RCC 7860 (cell line): ENCODE results near the gene USF2.

Experiments used
- DNase-seq: peaks from one replicate; pipeline ENCODE4 v3.0.0-alpha.2; 2015; ENCODE audit warnings: low spot score
- FAIRE-seq: peaks from 2 replicates; lab custom pipeline; 2012; peaks lifted over from hg19 to GRCh38; lab: Jason Lieb, UNC

USF2 gene

GRCh38 chr19:35265126-35265899 lies 3.4 kb upstream of the USF2 start:
- no peak for DNase-seq

GRCh38 chr19:35265900-35266519 lies 2.8 kb upstream of the USF2 start:
- no peak for DNase-seq
- FAIRE-seq, result no peak

More at GRCh38 chr19:35265126-35265899, 3.4 kb upstream of the USF2 start:
- FAIRE-seq, result no peak

DNA sequence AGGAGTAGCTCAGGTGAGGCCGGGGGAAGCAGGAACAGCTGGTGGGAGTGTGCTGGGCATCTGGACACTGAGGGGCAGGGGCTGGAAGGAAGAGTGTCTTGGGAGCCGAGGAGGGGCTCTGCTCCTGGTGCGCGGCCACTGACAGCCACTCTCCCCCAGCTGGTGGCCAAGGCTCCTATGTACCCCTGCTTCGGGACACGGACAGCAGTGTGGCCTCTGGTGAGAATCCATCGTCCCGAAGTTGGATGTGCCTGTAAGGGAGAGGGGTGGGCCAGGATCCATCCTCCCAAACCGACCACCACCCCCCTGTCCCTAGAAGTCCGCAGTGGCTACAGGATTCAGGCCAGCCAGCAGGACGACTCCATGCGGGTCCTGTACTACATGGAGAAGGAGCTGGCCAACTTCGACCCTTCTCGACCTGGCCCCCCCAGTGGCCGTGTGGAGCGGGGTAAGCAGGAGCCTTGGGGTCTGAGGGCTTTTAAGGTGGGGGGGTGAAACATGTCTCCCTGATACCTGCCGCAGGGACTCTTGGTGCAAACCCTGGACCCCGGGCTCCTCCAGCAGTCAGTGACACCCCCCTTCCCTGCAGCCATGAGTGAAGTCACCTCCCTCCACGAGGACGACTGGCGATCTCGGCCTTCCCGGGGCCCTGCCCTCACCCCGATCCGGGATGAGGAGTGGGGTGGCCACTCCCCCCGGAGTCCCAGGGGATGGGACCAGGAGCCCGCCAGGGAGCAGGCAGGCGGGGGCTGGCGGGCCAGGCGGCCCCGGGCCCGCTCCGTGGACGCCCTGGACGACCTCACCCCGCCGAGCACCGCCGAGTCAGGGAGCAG lies 2.0 kb upstream of the USF2 start:
- no peak for FAIRE-seq

DNA sequence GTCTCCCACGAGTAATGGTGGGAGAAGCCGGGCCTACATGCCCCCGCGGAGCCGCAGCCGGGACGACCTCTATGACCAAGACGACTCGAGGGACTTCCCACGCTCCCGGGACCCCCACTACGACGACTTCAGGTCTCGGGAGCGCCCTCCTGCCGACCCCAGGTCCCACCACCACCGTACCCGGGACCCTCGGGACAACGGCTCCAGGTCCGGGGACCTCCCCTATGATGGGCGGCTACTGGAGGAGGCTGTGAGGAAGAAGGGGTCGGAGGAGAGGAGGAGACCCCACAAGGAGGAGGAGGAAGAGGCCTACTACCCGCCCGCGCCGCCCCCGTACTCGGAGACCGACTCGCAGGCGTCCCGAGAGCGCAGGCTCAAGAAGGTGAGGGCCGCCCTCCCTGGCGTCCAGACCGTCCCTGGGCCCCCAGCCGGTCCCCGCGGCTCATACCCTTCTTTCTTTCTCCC lies 1.4 kb upstream of the USF2 start:
- FAIRE-seq, result no peak
- no peak for DNase-seq

More for the DNA sequence above, 2.0 kb upstream of the USF2 start:
- DNase-seq, result no peak

- DNase-seq (peak; percentile 27), FAIRE-seq (no peak)
Observed at GRCh38 chr19:35267818-35268535, 785 bp upstream of the USF2 start.

DNA sequence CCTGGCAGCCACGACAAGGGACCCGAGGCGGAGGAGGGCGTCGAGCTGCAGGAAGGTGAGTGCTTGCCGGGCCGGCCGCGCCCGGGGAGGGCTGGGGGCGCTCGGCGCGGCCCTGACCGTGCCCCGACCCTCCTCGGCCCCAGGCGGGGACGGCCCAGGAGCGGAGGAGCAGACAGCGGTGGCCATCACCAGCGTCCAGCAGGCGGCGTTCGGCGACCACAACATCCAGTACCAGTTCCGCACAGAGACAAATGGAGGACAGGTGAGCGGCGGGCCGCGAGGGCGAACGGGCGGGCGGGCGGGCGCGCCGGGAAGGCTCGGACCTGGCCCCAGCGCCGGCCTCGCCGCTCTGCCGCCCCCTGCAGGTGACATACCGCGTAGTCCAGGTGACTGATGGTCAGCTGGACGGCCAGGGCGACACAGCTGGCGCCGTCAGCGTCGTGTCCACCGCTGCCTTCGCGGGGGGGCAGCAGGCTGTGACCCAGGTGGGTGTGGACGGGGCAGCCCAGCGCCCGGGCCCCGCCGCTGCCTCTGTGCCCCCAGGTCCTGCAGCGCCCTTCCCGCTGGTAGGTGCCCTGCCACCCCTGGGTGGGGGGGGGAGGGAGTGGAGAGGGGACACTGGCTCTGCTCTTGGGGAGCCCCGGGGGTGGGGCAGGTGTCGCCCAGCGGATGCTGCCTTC lies 816 bp downstream of the USF2 start:
- FAIRE-seq (no peak), DNase-seq (peak; percentile 80)

DNA sequence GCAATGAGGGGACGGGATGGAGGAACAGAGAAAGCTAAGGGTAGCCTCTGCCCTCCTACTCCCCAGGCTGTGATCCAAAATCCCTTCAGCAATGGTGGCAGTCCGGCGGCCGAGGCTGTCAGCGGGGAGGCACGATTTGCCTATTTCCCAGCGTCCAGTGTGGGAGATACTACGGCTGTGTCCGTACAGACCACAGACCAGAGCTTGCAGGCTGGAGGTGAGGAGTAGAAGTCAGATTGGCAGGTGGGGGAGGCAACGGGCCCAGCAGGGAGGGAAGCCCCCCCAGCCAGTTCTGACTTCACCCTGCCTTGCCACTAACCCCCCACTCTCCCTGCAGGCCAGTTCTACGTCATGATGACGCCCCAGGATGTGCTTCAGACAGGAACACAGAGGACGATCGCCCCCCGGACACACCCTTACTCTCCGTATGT lies 1.6 kb downstream of the USF2 start:
- FAIRE-seq (no peak), DNase-seq (no peak)

DNA sequence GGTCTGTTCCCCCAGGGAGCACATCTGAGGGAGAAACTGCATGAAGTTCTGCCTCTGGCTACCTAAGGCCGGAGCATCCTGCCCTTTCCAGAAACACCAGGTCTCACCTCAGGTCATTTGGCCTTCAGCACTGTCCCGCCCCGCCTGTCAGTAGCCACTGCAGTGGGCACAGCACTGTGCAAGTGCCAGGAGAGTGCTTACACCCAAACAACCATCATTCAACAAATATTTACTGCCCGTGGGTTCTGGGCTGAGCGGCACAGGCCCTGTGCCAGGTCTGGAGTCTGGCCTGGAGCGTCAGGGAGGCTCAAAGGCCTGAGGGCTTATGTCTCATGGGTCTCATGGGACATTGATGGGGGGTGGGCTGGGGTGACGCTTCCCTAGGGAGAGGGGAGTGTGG lies 2.8 kb downstream of the USF2 start:
- no peak for DNase-seq
- FAIRE-seq, result no peak

GRCh38 chr19:35272122-35272719 lies 3.5 kb downstream of the USF2 start:
- DNase-seq, result no peak
- no peak for FAIRE-seq

- DNase-seq, result no peak
- FAIRE-seq, result no peak
Observed at GRCh38 chr19:35272954-35273649, 4.3 kb downstream of the USF2 start.

DNA sequence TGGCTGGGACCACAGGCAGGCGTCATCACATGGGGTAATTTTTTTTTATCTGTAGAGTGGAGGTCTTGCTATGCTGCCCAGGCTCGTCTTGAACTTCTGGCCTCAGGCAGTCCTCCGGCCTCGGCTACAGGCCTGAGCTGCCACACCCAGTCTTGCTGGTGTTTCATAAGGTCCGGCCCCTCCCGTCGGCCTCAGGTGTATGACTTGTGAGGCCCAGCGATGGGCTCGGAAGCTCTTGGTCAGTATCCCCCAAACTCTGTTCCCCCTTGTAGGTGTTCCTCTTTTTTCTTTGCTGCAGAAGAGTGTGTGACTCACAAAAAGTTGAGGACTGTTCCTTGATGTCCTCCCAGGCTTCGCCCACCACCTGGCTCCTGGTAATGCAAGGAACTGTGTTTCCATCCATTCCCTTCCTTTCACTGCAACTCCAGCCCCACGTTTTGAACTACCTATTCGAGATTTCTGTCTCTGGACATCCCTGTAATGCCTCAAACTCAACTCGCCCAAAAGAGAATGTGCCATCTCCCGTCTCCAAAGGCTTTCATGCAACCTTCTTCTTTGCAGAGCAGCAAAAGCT lies 5.0 kb downstream of the USF2 start:
- DNase-seq, result no peak
- no peak for FAIRE-seq

- FAIRE-seq (no peak), DNase-seq (no peak)
Observed at GRCh38 chr19:35274323-35274722, 5.6 kb downstream of the USF2 start.

GRCh38 chr19:35276706-35277281 lies 8.0 kb downstream of the USF2 start:
- DNase-seq (no peak), FAIRE-seq (no peak)

- no peak for FAIRE-seq
- no peak for DNase-seq
Observed at GRCh38 chr19:35278578-35279284, 10.0 kb downstream of the USF2 start.

DNA sequence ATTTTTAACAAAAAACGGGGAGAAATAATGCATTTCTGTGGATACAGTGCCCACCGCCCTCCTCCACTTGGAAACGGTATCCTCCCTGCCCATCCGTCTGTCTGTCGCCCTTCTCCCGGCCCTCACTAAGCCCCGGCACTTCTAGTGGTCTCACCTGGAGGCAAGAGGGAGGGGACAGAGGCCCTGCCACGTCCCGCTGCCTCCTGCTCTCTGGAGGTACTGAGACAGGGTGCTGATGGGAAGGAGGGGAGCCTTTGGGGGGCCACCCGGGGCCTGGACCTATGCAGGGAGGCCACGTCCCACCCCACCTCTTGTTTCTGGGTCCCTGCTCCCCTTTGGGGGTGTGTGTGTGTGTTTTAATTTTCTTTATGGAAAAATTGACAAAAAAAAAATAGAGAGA lies 10.6 kb downstream of the USF2 start:
- FAIRE-seq (no peak), DNase-seq (no peak)

DNA sequence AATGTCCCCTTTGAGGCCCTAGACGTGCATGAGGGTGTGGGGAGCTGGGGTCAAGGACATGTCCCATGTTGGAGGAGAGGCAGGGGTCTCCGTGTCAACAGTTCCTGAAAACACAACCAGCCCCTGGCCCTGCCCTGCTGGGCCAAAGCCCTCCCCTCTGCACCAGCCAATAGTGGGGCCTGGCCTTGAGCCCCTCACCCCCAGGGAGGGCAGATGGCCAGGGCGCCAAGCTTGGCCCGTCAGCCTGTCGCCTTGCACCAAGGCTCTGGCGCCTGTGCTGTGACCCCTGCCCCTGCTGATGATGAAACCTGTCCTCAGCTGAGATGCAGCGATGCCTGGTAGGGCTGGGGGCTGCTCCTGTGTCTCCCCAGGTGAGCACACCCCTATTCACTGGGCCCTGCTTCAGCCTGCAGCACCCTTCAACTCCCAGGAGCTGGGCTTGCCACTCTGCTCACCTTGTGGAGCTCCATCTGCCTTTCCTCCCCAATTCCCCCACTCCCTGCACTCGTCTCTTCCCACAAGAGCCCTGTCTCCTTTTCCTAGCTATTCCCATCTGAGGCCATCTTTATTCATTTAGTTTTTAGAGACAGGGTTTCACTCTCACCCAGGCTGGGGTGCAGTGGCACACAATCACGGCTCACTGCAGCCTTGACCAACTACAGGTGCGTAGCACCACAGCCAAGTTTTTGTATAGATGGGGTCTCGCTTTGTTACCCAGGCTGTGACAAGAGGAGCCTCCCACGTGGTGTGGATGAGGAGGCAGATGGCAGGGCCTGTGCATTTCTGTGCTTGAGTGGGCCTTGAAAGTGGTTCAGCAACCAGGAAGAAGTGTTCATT lies 11.4 kb downstream of the USF2 start:
- DNase-seq (no peak), FAIRE-seq (no peak)

- DNase-seq (no peak), FAIRE-seq (no peak)
Observed at GRCh38 chr19:35281303-35281702, 12.5 kb downstream of the USF2 start.
